Suppressor macrophage treated with lipopolysaccharide for 4 hours (primary cell): ENCODE data around the gene GGCX.
A peak's percentile ranks its signal among the peaks of the same experiment; 100 is the strongest.

Experiments used
- DNase-seq: peaks from one replicate; pipeline ENCODE4 v3.0.0-alpha.2; 2020

GGCX gene

GRCh38 chr2:85505551-85506238 lies 55.6 kb downstream of the GGCX start:
- no peak for DNase-seq

GRCh38 chr2:85504778-85505261 lies 56.5 kb downstream of the GGCX start:
- peak; percentile 80 for DNase-seq

- peak; percentile 25 for DNase-seq
Observed at GRCh38 chr2:85503851-85504777, 57.2 kb downstream of the GGCX start.

DNA sequence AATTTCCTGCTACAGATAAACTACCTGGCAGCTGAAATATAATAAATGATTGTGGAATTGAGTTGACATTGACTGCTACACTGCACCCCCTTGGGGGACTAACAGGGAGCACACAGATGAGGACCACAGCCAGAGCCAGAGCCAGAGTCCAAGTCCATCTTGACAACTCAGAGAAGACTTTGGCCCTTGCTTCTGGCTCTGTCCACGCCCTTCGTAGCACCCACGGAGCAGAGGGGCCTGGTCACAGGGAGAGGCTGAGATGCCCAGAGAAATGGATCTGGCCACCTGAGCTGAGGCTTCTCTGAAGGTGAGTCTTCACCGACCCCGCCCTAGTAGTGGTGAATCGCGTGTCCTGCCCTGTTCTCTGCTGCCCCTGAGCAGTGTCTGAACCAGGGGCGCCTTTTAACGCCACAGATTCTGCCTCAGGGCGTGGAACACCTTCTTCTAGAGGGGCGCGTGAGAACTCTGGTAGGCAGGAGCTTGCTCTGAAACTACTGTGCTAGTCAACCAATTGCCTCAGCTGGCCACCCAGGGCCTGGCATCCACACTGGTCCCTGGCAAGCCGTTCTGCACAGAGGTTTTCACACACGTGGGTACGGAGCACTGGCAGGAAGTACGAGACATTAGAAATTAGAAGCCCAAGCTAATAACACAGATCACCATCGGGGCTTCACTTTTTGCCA lies 58.0 kb downstream of the GGCX start:
- DNase-seq, result no peak

- DNase-seq, result no peak
Observed at GRCh38 chr2:85502720-85503119, 58.6 kb downstream of the GGCX start.

DNA sequence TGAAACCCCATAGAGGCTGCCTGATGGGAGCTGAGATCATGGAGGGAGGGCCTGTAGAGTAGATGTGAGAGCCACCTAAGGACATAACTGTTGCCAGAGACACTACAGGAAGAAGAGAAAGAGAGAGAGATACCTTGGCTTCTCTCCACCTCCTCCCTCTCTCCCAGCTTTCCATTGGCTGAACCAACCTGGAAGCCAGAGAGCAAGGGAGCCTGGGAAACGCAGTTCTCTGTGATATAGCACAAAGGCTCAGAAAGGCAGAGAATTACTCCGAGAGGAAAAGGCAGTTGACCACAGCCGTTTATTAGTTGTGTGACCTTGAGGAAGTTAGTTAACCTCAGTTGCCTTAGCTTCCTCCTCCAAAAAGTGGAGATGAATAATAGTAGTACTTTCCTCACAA lies 60.0 kb downstream of the GGCX start:
- DNase-seq, result peak; percentile 83

GRCh38 chr2:85497944-85498630 lies 63.2 kb downstream of the GGCX start:
- DNase-seq, result no peak

DNA sequence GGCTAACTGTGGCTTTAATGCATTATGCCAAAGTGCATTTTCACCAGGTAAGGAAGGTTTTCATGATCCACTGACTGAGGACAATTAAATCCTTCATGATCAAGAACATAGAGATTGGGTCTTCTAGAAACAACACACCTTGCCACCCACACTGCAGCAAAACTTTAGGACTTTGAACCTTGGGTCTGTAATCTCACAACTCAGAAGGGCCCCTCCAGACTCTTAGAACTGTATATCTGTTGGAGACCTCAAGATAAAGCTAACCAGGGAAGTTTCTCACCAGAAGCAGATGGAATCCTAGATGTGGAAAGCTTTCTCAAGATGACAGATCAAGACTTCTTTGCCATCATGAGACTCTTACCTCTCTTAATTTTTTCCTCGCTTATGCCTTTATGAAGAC lies 64.9 kb downstream of the GGCX start:
- DNase-seq, result no peak
